Stomach (tissue), 4 donors: ENCODE data around the gene KRTAP9-2.

Experiments
- CTCF ChIP-seq, 7 experiments: fragments of 450-650 bp in 4 of 7; fragments of 200-600 bp in 3 of 7; sonication (generic) in 3 of 7; IDR thresholded peaks; one replicate each; pipeline ENCODE4 v1.5.1; 2016 to 2019; ENCODE audit warnings: antibody characterized with exemption in 7 of 7, control low read depth in 2 of 7, mild to moderate bottlenecking in 1 of 7
- EP300 ChIP-seq: sonication (generic); formaldehyde crosslinking; IDR thresholded peaks from one replicate; pipeline ENCODE4 v1.6.1; 2017; ENCODE audit warnings: antibody characterized with exemption
- POLR2A ChIP-seq, 4 donors: fragments of 450-650 bp; IDR thresholded peaks; one replicate each; pipeline ENCODE4 v1.6.1; 2016; ENCODE audit warnings: antibody characterized with exemption in 4 of 4, control low read depth in 2 of 4, mild to moderate bottlenecking in 1 of 4, moderate library complexity in 1 of 4
- POLR2AphosphoS5 ChIP-seq, 3 donors: sonication (generic); formaldehyde crosslinking; IDR thresholded peaks; one replicate each; pipeline ENCODE4 v1.6.1; 2016; ENCODE audit warnings: antibody characterized with exemption in 3 of 3

- TF ChIP-seq CTCF (IDR thresholded peaks at IDR 0.05) (no peak), POLR2A (IDR thresholded peaks at IDR 0.05) (no peak), EP300 (no peak), POLR2AphosphoS5 (IDR thresholded peaks at IDR 0.05) (no peak)
These were observed 29.8 kb downstream of the KRTAP9-2 start for GRCh38 chr17:41256291-41256685.
